GM19238 (cell line): ENCODE results near the gene ERBB4.

Experiments
- DNase-seq: peaks from one replicate; pipeline ENCODE4 v3.0.0; 2011; ENCODE audit warnings: low spot score; ENCODE audit not compliant: insufficient read length

Gene ERBB4

GRCh38 chr2:211934811-211935210, 603.8 kb downstream of the ERBB4 start:
- no peak for DNase-seq

GRCh38 chr2:211931314-211931713, 607.3 kb downstream of the ERBB4 start:
- no peak for DNase-seq

DNA sequence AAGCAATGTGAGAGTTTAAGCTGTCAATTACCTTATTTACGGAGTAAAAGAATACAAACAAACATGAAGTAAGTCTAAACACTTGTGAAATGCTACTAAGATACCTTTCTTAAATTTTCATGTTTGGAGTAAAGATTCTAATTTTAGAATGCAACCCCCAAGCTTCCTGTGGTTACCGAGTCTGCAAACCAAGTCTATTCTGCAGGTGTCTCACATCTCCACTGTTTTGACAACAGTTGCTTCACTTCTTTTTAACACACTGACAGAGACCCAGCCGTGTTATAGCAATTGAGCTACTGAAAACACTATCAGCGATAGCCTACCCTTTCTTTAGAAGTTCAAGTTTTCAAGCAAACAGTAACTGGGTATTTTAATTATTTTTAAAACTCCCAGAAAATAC, 608.3 kb downstream of the ERBB4 start:
- no peak for DNase-seq

DNA sequence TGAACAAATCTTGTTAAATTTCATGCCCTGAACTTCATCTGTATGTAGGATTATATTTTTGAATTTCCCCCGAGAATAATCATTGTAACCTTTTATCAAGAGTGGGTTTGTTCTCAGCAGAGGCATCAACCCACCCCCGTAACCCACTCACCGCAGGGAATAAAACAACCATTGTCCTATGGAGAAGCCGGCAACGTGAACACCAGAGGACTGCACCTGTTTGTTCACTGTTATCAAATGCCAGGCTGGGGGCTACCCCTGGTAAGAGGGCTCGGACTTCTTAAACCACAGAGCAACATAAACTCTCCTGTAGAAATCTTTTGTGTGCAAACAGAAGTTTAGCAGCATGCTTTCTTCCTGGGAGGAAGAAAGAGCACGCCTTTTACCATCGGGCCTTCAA, 610.4 kb downstream of the ERBB4 start:
- DNase-seq = no peak

GRCh38 chr2:211923019-211923418, 615.6 kb downstream of the ERBB4 start:
- DNase-seq = no peak

DNA sequence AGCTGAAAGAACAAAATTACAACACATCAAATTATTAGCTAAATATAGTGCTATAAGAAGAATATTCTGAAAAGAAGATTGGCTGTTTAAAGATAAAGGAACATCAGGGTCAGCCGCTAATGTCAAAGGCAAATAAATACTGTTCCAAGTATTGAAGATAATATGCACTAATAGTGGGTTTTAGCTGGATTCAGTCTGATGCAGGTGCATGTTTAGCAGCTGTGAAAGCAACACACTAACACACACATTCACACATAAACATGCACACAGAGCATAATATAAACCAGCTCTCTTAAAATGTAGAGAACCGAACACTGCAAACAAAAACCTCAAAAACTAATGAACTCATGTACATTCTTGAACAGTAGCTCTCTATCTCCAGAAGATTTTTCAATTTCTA, 634.6 kb downstream of the ERBB4 start:
- DNase-seq = no peak

GRCh38 chr2:211901226-211901846, 637.3 kb downstream of the ERBB4 start:
- DNase-seq = no peak

- no peak for DNase-seq
These were observed 638.1 kb downstream of the ERBB4 start for GRCh38 chr2:211900518-211900917.

DNA sequence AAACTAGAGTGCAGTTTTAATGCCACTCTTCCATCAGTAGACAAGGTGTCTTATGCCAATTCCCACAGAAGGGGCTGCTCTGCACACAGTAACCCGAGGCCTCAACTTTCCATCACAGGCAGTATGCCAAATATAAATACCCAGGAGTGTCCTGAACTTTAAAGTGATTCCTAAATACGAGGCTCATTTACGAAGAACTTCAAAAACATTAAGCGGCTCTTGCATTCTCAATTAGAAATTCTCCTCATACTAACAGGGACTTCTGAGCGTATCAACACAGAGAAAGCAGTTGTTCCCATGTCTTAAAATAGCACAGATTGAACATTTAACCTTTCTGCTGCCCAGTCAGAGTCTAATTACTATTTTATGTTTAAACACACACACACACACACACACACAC, 638.6 kb downstream of the ERBB4 start:
- no peak for DNase-seq

DNA sequence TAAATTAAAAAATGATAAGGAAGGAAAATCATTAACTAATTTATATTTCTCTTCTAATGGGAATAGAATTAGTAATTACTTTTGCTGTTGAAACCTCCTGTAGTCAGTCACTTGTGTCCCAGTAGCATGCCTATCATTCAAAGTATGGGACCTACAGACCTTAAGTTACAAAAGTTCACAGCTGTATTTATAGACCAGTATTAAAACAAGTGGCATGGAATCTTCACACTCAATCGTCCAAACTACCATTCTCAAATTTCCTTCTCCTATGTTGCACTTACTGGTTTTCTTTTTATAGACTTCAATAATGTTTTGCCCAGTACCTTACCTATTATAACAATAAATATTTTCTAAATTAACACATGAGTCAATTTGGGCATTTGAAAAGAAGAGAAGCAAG, 639.9 kb downstream of the ERBB4 start:
- DNase-seq = no peak

GRCh38 chr2:211881449-211881848, 657.2 kb downstream of the ERBB4 start:
- no peak for DNase-seq

DNA sequence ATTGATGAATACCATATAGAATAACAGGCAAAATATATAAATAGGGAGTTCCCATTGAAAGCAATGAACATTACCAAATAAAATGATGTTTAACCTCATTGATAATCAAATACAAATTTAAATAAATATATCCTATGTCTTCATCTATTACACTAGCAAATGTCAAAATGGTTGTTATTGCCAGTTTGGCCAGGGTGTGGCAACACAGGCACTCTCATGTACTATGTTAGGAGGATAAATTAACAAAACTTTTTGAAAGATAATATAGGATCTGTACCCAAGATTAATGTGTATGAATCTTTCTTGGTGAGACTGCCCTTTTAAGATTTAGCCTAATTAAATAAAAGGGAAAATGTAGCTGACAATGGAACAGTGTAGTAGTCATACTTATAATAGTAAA, 659.3 kb downstream of the ERBB4 start:
- no peak for DNase-seq

- no peak for DNase-seq
These were observed 661.5 kb downstream of the ERBB4 start for GRCh38 chr2:211877061-211877460.

GRCh38 chr2:211875488-211875887, 663.1 kb downstream of the ERBB4 start:
- DNase-seq = no peak

DNA sequence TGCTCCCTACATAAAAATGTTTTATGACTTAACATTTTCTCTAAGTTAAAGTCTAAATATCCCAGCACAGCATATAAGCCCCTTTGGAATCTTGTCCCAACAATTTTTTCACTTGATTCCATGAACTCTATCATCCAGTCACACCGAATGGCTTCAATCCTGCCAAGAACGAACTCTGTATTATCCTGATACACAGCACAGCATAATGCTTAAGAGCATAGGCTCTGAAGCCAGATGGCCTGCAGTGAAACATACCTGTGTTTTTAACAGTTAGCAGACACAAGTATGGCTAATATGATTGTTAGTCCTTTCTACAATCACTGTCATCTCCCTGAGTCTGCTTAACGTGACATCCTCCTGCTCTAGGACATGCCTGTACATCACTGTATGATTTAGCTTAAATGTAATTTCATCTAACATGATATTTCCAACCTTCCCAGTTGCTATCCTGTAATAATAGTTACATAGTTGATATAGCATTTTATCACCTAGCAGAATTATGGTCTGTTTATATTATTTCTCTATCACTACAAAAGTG, 669.5 kb downstream of the ERBB4 start:
- DNase-seq = no peak

GRCh38 chr2:211867845-211868451, 670.7 kb downstream of the ERBB4 start:
- no peak for DNase-seq

DNA sequence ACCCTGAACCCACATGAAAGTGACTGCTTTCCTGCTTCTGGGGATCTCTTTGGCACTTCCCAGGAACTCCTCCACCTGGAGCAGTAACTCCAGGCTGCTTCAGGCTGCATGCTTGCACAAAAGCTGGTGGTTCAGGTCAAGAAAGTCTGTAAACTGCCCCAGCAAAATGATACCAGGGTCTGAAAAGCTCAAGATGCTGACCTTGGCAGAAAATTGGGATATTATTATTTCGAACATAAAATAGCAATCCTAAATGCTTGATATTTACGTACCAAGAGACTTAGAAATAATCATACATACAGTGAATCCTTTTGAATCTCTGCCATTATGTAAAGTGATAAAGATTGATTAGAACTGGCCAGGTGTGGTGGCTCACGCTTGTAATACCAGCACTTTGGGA, 674.3 kb downstream of the ERBB4 start:
- DNase-seq = no peak

DNA sequence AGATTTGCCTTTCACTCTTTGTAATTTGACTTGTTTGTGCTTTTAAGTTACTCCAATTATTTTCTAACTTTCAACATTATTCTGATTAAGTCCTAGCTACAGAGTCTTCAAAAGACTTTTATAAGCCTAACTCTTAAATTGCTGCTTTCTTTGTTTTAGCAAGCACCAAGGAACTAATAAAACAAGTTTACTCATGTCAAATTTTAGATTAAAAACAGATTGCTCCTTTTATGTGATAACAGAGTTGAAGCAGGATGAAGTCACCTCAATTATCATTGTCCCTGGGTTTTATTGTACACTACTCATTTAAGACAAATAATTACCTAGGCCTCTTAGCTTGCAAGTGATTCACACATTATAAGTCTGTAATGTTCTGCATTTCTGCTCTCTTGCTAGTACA, 678.4 kb downstream of the ERBB4 start:
- no peak for DNase-seq

DNA sequence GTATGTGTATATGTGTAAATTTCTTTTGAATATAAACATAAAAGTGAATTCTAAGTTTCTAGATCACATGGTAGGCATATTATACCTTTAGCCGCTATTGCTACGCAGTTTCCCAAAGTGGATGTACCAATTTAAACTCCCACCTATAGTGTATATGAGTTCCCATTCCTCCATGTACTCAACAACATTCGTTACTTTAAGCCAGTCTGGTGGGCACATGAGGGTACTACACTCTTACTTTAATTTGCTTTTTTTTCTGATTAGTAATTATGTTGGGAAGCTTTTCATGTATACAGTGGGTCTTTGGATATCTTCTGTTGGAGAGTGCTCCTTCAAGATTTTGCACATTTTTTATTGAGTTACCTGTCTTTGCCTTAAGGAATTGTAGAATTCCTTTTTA, 683.8 kb downstream of the ERBB4 start:
- DNase-seq = no peak

DNA sequence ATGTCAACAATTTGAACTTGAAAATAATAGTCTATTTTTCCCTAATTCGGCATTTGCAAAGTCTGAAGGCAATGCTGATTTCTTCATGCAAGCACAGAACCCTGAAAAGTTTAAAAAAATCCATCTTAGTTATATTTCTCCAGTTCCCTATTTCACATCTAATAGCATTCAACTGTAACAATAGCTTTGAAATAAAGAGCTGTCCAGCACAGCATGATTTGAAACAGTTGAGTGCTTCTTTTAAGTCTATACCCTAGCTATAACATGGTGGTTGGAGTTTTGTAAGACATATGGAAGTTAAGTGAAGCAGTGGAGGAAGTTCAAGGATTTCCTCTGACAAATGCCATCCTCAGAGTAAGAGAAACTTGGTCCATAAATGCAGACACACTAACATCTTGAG, 691.9 kb downstream of the ERBB4 start:
- DNase-seq = no peak

- DNase-seq = no peak
These were observed 692.6 kb downstream of the ERBB4 start for GRCh38 chr2:211846036-211846400.

DNA sequence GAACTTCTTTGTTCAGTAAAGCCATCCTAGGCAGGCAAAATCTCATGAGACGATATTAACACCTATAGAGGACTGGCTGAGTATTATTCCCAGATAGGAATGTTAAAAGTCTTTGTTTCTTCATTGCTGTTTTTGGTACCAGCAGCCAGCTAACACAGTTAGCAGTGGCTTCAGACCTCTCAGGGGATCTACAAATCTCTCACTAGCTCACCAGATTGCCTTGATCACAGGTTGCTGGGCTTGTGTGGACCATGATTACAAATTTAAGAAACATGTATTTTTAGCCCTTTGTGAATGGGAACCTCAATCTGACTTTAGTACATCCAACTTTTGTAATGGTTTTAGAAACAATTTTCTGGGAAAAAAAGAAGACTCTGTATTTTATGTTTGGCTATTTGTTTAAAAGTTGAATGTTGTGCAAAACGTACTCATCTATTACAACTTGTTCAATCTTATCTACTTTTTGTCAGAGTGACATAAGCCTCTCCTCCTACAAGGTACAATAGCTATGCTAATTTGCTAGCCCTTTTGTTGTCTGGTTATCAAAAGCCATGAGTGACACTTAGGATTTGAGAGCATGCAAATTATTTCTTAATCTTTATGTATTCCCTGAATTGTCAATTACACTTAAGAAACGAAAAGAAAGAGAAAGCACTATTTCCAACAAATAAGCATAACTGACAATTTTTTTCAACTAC, 693.1 kb downstream of the ERBB4 start:
- DNase-seq = no peak

DNA sequence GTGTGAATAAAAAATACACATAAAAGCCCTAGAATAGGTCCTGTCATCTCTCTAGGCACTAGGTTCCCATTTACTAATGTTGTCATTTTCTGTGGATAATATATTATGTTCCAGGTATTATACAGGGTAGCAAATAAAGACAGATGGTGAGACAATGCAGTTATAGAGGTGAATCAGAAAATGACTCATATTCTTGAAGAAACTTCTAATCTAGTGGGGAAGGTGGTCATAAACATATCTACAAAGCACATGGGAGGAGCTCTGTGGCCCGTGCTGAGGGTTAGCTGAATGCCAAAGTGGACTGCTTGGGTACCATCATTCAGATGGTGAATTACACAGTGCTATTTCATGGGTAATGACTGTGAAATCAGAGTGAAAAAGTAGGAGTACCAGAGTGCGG, 700.9 kb downstream of the ERBB4 start:
- DNase-seq = no peak
